Measurements from ENCODE around the gene CDK6. TPM values are rescaled to one million over a fixed set of nuclear protein-coding genes. Genes with fewer than 3 reads are reported as not detected.

The CDK6 gene
- total RNA-seq, 4 donors from 2014 or later = 43.6 to 85.1 (median 63.3) TPM

GRCh38 chr7:92560602-92561001, 275.8 kb downstream of the CDK6 start:
- intact Hi-C loops (cut with DNase I; ENCODE audit: low total_unique reads) = no loop called here
- no peak for TF ChIP-seq CTCF (IDR thresholded peaks at IDR 0.05)
- no peak for TF ChIP-seq POLR2A (IDR thresholded peaks at IDR 0.05)
- no peak overlapping the region for H3K4me3 ChIP-seq (ENCODE audit: low read depth, poor library complexity, severe bottlenecking)
- DNase-seq (ENCODE audit: low spot score in 2 of 2) = no peak

GRCh38 chr7:92557808-92558362, 278.5 kb downstream of the CDK6 start:
- DNase-seq (ENCODE audit: low spot score in 2 of 2) = no peak
- TF ChIP-seq CTCF (IDR thresholded peaks at IDR 0.05) (no peak), POLR2A (IDR thresholded peaks at IDR 0.05) (no peak)
- intact Hi-C loops (cut with DNase I; ENCODE audit: low total_unique reads) = no loop called here
- WGBS, 2 donors = 82 to 86% methylated on average over 7 of the region's 7 CpGs
- H3K4me3 ChIP-seq (ENCODE audit: low read depth, poor library complexity, severe bottlenecking) = no peak overlapping the region

- DNase-seq (ENCODE audit: low spot score in 2 of 2) = no peak
- intact Hi-C loops (cut with DNase I; ENCODE audit: low total_unique reads) = no loop called here
- 85 to 87% methylated on average over 2 of the region's 2 CpGs for WGBS, 2 donors
- TF ChIP-seq POLR2A (IDR thresholded peaks at IDR 0.05) (no peak), CTCF (IDR thresholded peaks at IDR 0.05) (no peak)
- H3K4me3 ChIP-seq (ENCODE audit: low read depth, poor library complexity, severe bottlenecking) = no peak overlapping the region
These were observed 279.1 kb downstream of the CDK6 start for GRCh38 chr7:92557249-92557648.

Other genes starting within 250 kb of the CDK6 start
- gene FAM133B, start 246.2 kb downstream of the CDK6 start, total RNA-seq = 10 to 100 TPM; 11.4 to 40.0 (median 14.2) TPM

Measured in lower leg skin (tissue), 4 donors.